Right lobe of liver (tissue), 4 donors: ENCODE measurements around the gene SHROOM1.

Source experiments
- POLR2A ChIP-seq: fragments of 450-650 bp; IDR thresholded peaks from one replicate; pipeline ENCODE4 v1.6.1; 2017; ENCODE audit warnings: antibody characterized with exemption, mild to moderate bottlenecking
- TF ChIP-seq, protein P1 (sequence below), 4 donors: fragments of 200-600 bp in 3 of 4; fragments of 450-650 bp in 1 of 4; IDR thresholded peaks; one replicate each; pipeline versions ENCODE4 v1.5.1 to v1.8.0; 2016 to 2022; ENCODE audit warnings: antibody characterized with exemption in 4 of 4, mild to moderate bottlenecking in 2 of 4
- donor health status: DM: no; HTN: no; CAD: no.
- donor health status: DM: no; HTN: no; CAD: no.
- donor health status: DM: no; HTN: yes; CAD: no.

DNA sequence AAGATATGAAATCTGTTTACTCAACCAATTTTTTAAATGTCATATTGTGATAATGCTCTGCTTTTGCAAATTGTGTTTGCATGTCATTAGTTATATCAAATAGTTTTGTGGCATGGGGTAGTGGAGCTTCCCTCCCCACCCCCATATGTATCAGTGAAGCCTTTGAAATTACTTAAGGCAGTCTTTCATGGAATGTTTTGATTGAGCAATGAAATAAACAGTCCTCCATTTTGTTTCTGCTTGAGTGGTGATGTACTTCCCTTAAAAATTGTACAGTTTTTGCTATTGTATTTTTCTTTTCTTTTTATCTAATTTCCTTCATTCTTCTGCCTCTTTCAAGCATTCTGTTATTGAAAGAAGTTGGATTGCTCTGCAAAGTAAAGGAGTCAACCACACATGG is 13.9 kb downstream of the SHROOM1 start:
- TF ChIP-seq, protein P1, sequence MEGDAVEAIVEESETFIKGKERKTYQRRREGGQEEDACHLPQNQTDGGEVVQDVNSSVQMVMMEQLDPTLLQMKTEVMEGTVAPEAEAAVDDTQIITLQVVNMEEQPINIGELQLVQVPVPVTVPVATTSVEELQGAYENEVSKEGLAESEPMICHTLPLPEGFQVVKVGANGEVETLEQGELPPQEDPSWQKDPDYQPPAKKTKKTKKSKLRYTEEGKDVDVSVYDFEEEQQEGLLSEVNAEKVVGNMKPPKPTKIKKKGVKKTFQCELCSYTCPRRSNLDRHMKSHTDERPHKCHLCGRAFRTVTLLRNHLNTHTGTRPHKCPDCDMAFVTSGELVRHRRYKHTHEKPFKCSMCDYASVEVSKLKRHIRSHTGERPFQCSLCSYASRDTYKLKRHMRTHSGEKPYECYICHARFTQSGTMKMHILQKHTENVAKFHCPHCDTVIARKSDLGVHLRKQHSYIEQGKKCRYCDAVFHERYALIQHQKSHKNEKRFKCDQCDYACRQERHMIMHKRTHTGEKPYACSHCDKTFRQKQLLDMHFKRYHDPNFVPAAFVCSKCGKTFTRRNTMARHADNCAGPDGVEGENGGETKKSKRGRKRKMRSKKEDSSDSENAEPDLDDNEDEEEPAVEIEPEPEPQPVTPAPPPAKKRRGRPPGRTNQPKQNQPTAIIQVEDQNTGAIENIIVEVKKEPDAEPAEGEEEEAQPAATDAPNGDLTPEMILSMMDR (IDR thresholded peaks at IDR 0.05), result no peak
- TF ChIP-seq POLR2A, result no peak
